ENCODE results near the gene CADM1.

CADM1 gene

DNA sequence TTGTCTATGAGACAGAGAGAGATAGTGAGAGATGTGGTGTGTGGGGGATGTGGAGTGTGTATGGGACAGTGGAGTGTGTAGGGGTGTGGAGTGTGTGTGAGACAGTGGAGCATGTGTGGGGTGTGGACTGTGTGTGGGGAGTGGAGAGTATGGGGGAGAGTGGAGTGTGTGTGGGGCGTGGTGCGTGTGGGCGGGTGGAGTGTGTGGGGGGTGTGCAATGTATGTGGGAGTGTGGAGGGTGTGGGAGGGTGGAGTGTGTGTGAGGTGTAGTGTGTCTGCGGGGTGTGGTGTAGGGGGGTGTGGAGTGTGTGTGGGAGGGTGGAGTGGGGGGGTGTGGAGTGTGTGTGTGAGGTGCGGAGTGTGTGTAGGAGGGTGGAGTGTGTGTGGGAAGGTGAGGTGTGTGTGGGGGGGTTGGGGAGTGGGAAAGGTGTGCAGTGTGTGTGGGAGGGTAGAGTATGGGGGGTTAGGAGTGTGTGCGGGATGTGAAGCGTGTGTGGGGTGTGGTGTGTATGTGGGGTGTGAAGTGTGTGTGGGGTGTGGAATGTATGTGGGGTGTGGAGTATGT is 356.9 kb downstream of the CADM1 start:
- no peak for DNase-seq (ENCODE audit: low read depth)

DNA sequence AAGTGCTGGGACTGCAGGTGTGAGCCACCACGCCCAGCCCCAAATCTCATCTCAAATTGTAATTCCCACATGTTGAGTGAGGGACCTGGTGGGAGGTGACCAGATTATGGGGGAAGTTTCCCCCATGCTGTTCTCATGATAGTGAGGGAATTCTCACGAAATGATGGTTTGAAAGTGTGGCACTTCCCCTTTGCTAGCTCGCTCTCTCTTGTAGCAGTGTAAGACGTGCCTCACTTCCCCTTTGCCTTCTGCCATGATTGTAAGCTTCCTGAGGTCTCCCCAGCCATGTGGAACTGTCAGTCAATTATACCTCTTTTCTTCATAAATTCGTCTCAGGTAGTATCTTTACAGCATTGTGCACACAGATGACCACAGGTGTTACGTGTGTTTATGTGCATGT is 357.8 kb downstream of the CADM1 start:
- DNase-seq (ENCODE audit: low read depth) = no peak

DNA sequence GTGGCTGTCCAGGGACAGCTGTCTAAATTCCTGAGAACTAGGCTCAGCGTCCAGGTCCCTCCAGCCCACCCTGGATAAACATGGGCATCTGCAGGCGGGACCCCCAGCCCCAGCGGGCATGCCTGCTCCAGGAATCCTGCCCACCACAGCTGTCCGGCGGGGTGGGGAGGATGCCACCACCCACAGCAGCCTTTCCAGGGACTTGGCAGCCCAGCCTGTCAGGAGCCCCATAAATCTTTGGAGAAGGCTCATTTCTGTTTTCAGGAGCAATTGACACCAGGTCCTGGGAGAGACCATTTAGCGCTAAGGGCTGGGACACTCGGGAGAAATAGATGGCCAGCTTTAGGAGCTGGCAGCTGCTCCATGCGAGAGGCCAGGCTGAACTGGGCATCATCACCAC is 358.9 kb downstream of the CADM1 start:
- no peak for DNase-seq (ENCODE audit: low read depth)

DNA sequence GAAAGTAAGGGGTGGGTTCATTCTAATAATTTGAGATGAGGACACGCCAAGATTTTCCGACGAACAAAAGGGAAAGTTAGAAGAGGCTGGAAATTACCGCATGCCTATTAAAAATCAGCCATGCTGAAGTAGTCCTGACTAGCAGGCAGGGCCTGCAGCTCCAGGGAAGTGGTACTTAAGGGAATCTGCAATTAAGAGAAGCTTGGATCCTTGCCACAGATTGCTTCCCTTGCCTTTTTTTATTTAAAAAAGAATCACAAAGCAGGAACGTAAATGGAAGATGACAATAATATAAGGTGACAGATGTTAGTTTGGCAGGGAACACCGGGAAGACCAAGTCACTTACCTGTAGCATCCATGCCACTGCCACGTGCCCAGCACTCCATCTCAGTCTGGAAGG is 359.3 kb downstream of the CADM1 start:
- no peak for DNase-seq (ENCODE audit: low read depth)

DNA sequence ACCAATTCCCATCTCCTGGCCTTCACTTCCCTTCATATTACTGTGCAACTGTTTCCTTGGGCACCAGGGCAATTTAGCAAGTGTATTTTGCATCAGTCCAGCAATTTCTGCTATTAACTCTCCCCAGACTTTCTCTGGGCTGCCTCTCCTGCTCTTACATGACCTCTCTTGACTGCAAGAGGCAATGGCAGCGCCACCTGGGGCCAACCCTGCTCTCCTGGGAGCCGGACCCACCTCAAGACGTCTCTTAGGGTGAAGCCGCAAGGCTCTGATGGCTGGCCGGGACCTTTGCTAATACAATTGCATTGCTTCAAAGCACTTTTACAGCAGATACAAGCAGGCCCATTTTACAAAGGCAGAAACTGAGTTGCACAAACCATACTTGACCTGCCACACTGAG is 360.2 kb downstream of the CADM1 start:
- no peak for DNase-seq (ENCODE audit: low read depth)

DNA sequence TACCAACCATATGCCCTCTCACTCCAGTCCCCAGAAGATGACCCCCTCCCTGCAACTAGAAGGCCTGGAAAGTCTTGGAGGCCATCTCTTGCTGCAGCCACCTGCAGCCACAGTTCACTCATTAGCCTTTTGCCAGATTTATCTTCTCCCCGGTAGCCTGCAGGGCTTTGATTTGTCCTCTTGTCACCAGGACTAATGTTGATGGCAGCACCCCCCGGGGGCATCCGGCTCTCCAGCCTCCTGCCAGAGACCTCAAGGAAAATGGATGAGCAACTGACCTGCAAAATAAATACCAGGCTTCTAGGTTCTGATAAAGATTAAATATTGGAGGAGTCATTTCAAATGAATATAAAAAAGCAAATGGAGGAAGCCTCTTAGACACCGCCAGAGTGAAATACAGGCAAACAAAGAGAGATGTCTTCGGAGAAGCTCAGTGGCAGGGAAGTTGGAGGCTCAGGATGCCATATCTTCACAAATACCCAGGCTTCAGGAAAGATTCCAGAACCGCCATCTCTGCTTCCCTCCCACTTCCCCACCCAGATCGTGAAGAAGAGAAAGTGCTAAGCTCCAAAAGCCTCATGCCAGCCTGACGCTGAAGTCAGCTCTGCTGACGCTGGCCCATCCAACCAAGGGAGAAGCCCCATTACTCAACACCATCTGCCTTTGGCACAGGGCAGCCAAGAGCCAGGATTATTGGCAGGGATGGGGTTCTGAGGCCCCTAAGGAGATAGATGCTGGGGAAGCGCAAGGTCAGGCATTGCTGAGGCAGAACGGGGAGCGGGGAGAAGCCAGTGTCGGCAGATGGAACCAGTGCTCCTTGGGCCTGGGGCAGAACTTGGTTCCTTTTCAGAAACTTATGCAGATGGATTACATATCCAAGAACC is 362.7 kb downstream of the CADM1 start:
- no peak for DNase-seq (ENCODE audit: low read depth)

DNA sequence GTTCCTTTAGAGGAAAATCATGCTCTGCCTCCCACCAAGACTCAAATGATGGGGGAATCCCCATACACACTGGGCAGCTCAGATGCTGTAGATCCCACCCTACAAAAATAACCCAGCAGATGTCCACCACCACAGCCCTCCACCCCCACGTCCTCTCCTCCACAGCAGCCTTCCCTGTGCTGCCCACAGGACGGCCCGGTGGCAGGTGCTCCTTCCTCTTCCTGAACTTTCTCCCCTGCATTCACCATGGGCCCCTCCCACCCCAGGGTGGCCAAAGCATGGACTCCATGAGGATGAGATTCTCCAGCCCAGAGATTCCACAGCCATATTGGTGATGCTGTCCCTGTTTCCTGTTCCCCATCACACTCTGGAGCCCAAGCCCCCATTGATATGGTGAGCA is 368.3 kb downstream of the CADM1 start:
- DNase-seq (ENCODE audit: low read depth) = no peak

DNA sequence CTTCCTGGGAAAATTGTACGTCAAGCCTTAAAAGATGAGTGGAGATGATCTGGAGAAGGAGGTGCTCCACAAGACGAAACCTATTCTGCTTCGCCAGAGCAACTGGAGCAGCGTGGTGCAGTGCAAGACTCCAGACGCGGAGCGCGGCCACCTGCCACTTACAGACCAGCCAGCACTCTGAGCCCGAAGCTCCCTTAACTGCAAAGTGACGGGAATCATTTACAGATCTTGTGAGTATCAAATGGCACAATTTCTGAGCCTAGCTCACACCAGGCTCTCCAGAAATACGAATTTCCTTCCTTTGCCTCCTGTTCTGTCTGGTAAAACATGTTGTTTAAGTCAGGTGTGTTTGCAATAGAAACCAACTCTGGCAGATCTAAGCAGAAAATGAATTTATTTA is 369.3 kb downstream of the CADM1 start:
- no peak for DNase-seq (ENCODE audit: low read depth)

DNA sequence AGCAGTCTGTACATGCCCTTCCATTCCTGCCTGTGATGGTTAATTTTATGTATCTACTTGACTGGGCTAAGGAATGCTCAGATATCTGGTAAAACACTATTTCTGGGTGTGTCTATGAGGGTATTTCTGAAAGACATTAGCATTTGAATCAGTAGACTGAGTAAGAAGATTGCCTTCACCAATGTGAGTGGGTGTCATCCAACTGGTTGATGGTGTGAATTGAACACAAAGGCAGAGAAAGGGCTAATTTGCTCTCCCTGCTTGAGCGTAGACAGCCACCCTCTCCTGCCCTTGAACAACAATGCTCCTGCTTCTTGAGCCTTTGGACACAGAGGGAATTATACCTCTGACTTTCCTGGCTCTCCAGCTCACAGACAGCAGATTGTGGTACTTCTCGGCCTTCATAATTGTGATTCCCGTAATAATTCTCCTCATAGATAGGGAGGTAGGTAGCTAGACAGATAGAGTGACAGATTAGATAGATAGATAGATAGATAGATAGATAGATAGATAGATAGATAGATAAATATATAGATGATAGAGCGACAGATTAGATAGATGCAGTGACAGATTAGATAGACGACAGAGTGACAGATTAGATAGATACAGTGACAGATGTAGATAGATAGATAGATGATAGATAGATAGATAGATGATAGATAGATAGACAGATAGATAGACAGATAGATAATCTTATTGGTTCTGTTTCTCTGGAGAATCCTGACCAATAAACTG is 370.6 kb downstream of the CADM1 start:
- DNase-seq (ENCODE audit: low read depth) = no peak

DNA sequence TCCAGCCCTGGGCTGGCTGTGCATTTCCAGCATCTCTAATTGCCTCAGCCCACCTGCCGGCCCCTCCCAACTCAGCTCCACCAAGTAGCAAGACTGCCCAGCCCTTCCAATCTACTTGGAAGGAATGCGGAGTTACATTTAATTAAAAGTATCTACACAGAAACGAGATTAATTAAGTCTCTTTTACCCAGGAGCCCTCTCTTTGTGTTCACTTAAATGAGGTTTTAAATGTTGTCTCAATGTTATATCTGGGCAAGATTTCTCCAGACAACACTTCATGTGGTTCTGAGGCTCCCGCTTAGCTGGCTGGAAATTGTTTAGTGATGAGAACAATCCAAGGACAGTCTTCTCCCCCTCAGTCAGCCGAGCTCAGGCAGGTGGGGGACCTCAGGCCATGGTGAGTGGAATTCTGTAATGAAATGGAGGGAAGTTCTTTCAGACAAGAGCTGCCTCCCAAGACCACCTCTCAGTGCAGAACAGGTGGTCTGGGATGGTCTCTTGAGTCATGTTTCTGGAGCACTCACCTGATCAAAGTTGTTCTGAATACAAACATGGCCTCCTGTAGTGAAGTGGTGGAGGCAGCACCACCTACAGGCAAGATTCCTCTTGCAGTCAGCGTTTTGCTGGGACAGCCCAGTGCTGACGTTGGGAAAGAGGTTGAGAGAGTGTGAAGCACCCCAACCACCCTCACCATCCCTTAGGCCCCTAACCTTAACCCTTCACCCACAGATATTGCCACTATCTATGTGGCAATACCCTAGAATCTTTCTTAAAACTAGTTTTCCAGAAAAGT is 371.6 kb downstream of the CADM1 start:
- no peak for DNase-seq (ENCODE audit: low read depth)

DNA sequence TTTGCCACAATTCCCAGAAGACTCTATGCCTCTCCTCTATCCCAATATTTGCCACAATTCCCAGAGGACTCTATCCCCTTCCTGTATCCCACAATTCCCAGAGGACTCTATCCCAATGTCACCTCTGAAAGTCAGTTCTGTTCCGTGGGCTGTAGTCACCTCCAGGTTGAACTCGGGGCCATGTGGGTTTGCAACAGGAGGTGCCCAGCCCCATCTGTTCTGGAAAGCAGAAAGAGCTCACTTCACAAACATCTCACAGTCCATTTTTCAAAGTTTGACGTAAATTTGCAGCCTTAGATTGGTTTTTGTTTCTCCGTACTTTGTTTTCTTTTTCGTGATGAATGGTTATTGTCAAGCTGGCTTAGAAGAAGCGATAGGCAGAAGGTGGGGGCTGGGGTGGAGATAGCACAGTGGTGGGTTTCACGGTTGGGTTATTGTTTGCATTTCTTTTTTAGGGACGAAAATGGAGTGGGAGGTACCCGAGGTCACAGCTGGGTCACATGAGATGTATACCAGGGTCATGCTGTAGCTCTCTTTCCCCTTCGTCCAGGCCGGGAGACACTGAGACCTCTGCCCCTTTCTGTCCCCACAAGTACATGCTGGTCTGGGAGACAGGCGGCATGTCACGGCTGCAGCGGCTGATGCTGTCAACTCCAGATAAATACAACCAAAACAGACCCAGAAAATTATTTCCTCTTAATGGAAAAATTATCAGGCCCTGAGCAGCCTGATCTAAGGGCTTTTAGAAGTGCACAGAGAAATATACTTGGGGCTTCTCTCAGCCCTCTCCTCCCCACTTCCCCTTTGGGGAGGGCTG is 374.5 kb downstream of the CADM1 start:
- DNase-seq (ENCODE audit: low read depth) = no peak

DNA sequence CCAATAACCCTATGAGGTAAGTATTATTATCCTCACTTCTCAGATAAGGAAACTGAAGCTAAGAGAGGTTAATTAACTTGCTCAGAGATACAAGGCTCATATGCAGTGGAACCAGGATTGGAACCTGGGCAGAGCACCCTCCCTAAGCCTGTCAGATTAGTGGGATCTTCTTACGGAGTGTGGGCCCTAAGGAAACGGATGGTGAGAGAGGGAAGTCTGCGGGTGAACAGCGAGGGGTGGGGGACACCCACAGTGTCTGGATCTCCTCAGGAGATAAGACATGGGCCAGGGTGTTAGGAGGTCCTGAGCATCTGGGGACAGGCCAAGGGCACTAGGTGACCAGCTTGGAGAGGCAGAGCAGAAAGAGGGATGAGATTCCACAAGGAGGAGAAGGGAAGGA is 376.0 kb downstream of the CADM1 start:
- DNase-seq (ENCODE audit: low read depth) = no peak

DNA sequence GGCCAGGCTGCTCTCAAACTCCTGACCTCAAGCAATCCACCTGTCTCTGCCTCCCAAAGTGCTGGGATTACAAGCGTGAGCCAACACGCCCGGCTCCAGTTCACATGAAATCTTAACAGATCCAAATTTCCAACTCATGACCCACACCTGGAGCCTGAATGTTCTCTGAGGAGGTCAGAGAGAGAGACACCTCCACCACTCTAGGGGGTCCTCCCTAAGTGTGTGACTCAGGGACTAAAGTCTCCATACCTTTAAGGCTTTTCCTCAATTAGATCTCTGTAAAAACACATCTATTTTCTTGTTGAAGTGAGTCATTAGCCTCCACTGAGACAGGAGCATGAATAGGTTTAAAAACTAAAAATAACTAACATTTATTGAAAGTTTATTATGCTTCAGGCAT is 376.4 kb downstream of the CADM1 start:
- no peak for DNase-seq (ENCODE audit: low read depth)

DNA sequence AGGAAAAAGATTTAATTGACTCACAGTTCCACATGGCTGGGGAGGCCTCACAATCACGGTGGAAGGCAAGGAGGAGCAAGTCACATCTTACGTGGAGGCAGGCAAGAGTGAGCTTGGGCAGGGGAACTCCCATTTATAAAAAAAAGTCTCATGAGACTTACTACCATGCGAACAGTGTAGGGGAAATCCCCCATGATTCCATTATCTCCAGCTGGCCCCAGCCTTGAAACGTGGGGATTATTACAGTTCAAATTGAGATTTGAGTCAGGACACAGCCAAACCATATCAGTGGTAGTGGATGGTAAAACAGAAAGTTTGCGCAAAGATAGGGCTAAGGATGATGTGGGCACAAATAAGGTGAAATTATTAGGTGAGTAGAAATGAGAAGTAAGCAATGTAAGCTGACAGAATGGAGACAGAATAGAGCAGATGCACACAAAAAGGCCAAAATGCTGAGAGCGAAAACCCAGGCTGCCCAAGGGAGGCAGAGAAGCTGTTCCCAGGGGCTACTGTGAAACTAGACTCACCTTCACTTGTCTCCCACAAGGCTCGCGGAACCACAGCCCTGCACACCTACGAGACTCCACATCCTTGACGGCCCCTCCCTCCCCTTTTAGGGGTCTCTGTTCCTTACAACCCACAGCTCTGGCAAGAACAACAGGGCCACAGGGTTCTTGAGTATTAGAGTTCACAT is 377.6 kb downstream of the CADM1 start:
- no peak for DNase-seq (ENCODE audit: low read depth)

DNA sequence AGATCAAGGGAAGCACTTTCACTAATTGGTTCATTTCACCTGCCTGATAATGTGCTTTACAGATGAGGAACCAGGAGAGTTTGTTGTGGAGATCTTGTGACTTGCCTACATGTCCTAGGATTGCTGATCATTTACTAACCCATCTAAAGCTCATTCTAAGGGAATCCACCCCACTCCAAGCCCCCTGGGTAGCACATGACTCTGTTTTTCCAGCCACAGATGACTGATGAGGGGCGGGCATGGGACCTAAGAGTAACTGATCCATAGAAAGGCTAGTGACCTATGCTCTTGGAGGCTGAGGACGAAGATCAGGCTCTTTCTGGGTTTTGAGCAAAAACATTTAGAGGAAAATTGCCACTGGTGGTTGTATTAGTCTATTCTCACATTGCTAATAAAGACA is 378.1 kb downstream of the CADM1 start:
- no peak for DNase-seq (ENCODE audit: low read depth)

DNA sequence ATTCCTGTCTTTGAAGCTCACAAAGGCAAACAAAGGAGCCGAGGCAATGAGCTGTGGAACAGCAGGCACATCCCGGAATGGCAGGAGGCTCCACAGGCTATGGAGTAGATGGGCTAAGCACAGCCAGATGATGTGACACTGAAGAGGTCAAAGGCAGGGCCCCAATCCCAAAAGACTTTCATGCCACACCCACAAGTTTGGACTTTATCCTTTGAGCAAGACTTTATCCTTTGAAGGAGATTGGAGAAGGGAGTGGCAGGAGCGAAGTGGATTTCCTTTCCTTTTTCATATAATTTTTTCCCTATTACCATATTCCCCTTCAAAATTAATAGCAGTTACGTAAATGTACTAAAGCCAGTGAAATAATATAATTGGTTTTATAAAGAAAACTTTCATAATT is 379.4 kb downstream of the CADM1 start:
- no peak for DNase-seq (ENCODE audit: low read depth)

DNA sequence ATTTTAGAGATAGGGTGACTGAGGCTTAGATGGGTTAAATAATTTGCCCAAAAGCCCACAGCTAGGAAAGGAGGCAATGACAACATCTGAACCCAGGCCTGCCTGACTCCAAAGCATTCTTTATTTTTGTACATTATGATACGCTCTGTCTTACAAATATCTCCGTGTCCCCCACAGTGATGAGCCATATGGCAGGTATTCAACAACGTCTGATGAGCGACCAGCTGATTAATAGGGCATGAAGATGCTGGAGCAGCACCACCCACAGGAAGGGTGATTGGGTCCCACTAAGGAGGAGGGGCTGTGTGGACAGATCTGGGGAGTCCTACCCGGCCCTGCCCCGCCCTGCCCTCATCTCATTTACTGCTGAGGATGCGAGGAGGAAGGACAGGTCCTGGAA is 380.6 kb downstream of the CADM1 start:
- DNase-seq (ENCODE audit: low read depth) = no peak

DNA sequence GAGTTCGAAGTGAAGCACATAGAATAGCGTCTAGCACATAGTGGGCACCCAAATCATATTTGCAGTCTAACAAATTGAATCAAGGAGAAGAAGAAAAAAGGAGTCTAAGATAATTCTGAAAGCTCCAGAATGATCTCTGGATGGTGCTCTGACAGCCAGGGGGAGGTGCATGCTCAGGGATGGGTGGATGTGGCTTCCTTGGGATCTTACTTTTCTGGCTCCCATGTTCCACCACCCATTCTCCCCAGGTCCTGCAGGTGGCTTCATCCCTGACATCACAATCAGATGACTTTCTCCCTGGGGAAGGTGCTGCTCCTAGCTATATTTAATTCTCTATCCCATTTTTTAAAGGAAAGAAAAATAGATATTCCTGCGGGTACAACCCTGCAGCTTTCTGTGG is 381.9 kb downstream of the CADM1 start:
- no peak for DNase-seq (ENCODE audit: low read depth)
